Measurements from ENCODE around the gene ZSCAN1.

DNA sequence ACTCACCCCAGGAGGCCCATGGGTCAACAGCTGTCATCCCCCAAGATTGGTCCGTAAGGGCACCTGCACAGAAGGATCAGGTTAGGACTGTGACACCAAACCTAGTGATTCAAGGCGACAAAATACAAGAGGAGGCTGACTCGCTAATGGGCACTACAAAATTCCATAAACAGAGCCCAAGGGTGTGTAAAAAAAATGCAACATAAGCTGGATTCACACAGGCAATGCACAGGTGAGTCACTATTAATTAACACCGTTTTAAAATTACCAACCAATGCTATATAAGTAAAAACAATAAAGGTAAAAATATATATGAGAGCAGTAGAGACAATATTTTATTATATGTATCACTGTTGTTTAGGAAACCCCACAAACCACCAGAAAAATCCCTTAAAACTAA, 33.1 kb upstream of the ZSCAN1 start:
- TF ChIP-seq, protein P1, sequence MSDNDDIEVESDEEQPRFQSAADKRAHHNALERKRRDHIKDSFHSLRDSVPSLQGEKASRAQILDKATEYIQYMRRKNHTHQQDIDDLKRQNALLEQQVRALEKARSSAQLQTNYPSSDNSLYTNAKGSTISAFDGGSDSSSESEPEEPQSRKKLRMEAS (CRISPR knock-in tag; IDR thresholded peaks at IDR 0.05): no peak
- TF ChIP-seq, protein P2, sequence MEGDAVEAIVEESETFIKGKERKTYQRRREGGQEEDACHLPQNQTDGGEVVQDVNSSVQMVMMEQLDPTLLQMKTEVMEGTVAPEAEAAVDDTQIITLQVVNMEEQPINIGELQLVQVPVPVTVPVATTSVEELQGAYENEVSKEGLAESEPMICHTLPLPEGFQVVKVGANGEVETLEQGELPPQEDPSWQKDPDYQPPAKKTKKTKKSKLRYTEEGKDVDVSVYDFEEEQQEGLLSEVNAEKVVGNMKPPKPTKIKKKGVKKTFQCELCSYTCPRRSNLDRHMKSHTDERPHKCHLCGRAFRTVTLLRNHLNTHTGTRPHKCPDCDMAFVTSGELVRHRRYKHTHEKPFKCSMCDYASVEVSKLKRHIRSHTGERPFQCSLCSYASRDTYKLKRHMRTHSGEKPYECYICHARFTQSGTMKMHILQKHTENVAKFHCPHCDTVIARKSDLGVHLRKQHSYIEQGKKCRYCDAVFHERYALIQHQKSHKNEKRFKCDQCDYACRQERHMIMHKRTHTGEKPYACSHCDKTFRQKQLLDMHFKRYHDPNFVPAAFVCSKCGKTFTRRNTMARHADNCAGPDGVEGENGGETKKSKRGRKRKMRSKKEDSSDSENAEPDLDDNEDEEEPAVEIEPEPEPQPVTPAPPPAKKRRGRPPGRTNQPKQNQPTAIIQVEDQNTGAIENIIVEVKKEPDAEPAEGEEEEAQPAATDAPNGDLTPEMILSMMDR (IDR thresholded peaks at IDR 0.05): no peak
- TF ChIP-seq SP1 (CRISPR knock-in tag; conservative IDR thresholded peaks at IDR 0.05) (no peak), ZNF121 (CRISPR knock-in tag; IDR thresholded peaks at IDR 0.05) (no peak), NFE2L1 (CRISPR knock-in tag; IDR thresholded peaks at IDR 0.05) (no peak), MYBL2 (CRISPR knock-in tag; IDR thresholded peaks at IDR 0.05) (no peak)
- TF ChIP-seq, protein P3, sequence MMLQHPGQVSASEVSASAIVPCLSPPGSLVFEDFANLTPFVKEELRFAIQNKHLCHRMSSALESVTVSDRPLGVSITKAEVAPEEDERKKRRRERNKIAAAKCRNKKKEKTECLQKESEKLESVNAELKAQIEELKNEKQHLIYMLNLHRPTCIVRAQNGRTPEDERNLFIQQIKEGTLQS (CRISPR knock-in tag; conservative IDR thresholded peaks at IDR 0.05): no peak
